Epithelial cell of proximal tubule (primary cell): ENCODE measurements around the gene FAM83F. TPM values are rescaled to one million over a fixed set of nuclear protein-coding genes. Genes with fewer than 3 reads are reported as not detected.

Experiments
- DNase-seq: peaks from one replicate; pipeline ENCODE4 v3.0.0-alpha.2; 2011; ENCODE audit warnings: low read depth
- H3K4me3 ChIP-seq: 2 replicates; pipeline ENCODE4 v1.5.1; 2011; ENCODE audit warnings: low read depth, mild to moderate bottlenecking, low read length
- CTCF ChIP-seq: conservative IDR thresholded peaks from 2 replicates; pipeline ENCODE4 v1.5.1; 2012; ENCODE audit warnings: low read depth, mild to moderate bottlenecking, low read length
- total RNA-seq: library from RNA; depleted of rRNA; stranded (reverse); fragments of >200 nt; gene quantifications from 2 replicates; pipeline ENCODE4 v1.2.3, GENCODE V29; 2015

The FAM83F gene
- total RNA-seq, 1 donor from 2014 or later = 3.5 TPM

DNA sequence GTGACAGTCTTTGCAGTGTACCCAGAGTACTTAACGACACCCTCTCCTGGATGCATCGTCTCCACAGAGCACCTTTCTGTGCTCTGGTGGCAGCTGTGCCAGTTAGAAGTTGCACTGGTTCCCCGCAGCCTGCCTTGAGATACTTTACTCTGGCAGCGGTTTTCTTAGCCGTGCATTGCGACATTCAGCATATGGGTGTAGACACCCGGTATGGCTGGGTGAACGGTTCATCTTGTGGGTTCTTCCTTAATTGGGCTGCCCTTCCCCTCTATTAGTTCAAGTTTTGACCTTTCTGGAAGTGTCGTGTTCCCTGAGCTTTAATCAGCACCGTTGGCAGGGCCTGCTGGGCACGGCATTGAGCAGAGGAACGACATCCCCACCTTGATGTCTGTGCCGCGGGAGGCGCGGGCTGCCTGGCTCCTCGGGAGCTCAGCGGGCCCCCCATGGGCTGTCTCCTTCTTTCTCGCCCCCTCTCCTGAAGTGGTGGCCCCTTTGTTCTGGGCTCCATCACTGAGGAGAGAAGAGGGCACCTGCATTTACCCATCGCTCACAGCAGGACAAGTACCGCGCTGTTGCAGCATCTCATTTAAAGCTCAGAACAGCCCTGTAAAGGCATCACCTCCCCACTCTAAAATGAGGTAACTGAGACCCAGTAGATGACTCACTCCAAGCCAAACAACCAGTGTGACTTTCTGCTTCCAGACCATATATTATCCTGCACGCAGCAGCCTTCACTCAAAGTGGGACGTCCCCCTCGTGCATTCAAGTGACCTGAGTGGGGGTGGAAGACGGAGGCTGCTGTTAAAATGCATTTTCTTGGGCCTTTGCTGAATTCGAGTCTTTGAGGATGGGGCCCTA is 13.3 kb downstream of the FAM83F start:
- H3K4me3 ChIP-seq = no peak overlapping the region
- no peak for TF ChIP-seq CTCF
- DNase-seq = no peak

DNA sequence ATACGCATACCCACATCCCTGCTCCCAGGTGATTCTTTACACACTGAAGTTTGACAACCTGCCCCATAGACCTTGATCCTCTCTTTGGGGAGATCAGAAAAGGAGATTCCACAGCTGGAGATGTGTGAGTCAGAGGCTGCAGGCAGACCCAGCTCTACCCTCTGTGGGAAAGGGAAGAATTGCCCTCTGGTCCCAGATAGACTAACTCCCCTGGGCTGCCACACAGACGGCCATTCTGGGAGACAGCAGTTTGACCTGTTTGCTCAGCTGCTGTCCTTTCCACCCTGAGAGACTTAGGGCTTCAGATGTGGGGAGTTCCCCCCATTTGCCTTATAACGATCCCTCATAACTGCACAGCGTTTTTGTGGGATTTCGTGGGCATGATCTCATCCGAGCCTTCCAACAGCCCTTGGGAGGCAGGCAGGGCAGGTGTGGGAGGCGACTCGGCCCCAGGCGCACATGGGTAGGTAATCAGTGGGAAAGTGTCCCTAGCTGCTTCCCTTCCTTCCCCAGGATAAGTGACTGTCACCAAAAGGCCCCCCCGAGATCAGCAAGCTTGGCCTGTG is 14.1 kb downstream of the FAM83F start:
- TF ChIP-seq CTCF = no peak
- DNase-seq = no peak
- H3K4me3 ChIP-seq = no peak overlapping the region

- TF ChIP-seq CTCF = no peak
- H3K4me3 ChIP-seq = no peak overlapping the region
- no peak for DNase-seq
Measured at GRCh38 chr22:40009292-40009774, 14.6 kb downstream of the FAM83F start.

DNA sequence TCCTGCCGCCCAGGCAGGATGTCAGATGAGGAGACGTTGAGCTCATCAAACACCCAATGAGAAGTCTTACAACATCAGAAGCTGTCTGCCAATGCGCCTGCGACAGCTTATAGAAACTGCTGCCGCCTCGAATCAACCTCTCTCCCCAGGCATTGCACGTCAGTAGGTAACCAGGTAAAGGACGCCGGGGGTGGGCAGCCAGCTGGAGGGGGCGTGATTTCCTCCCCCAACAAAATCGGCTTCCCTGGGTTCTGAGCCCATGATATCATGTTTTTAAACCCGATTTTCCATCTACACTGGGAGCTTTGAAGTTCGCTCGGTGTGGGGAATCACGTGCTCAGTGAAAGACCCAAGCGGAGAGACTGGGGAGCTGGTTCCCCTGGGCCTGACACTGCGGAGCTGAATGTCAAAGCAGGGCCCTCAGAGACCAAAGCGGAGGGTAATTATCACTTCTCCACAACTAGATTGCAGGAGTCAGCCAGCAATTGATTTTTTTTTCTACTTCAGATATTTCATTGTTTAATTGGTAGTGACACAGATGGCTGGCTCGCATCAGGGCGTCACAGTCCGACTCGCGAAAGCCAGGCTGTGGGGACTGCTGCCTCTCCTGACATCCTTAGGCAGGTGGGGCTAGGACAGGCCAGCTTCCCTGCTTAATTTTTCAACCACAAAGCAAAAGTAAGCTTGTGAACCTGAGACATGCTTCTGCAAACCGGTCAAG is 15.4 kb downstream of the FAM83F start:
- no peak for TF ChIP-seq CTCF
- H3K4me3 ChIP-seq = no peak overlapping the region
- no peak for DNase-seq

DNA sequence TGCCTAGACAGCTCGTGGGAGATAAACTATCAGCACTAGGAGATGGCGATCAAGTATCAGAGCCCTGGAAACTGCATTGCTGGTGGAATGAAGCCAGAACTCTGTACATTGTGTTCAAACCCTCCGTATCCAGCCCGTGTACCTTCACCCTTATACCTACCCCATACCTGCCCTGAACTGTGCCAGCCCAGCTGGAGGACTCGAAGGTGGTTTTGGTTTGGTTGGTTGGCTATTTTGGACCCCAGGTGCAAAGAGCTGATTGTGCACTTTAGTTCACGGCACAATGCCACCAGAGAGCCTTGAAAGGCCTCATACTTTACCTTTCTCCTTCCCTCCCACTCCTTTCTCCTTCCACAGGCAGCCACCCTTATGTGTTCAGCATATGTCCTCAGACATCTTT is 16.0 kb downstream of the FAM83F start:
- H3K4me3 ChIP-seq = no peak overlapping the region
- no peak for TF ChIP-seq CTCF
- no peak for DNase-seq

GRCh38 chr22:40014667-40015248 is 20.0 kb downstream of the FAM83F start:
- no peak overlapping the region for H3K4me3 ChIP-seq
- no peak for TF ChIP-seq CTCF
- no peak for DNase-seq
